Activated T-helper 2 cell treated with anti-CD3 and anti-CD28 coated beads, Interferon-gamma antibody, Interleukin-2, Interleukin-4, amounts not matched to agents 10 μg/mL and 5 μg/mL and 100 μg/mL, durations not matched to agents 14 hours and 24 hours and 36 hours (primary cell): ENCODE data around the gene TBX4. TPM values are rescaled to one million over a fixed set of nuclear protein-coding genes. Genes with fewer than 3 reads are reported as not detected.
"Not testable (repeated sequence)": the region's sequence is repeated elsewhere in the genome, so short reads cannot be mapped to it uniquely, and the experiment has no call there.

Source experiments
- DNase-seq: peaks from one replicate; pipeline ENCODE4 v3.0.0; 2021; ENCODE audit warnings: low spot score
- H3K27ac Mint-ChIP-seq: one replicate; pipeline ENCODE4 v1.8.0; 2021; ENCODE audit warnings: mixed read lengths
- H3K27me3 Mint-ChIP-seq: one replicate; pipeline ENCODE4 v1.8.0; 2021; ENCODE audit warnings: low read depth, mixed read lengths
- H3K36me3 Mint-ChIP-seq: one replicate; pipeline ENCODE4 v1.8.0; 2021; ENCODE audit warnings: low read depth, mixed read lengths
- H3K4me1 Mint-ChIP-seq: one replicate; pipeline ENCODE4 v1.8.0; 2021; ENCODE audit warnings: low read depth, mixed read lengths
- H3K4me3 Mint-ChIP-seq: one replicate; pipeline ENCODE4 v1.8.0; 2021; ENCODE audit warnings: low read depth, mild to moderate bottlenecking, moderate library complexity, mixed read lengths
- H3K9me3 Mint-ChIP-seq: one replicate; pipeline ENCODE4 v1.8.0; 2021; ENCODE audit warnings: mixed read lengths
- intact Hi-C: fragments of 100-400 bp; cut with micrococcal nuclease; formaldehyde crosslinking; loops from one replicate; pipeline ENCODE4 v1.15.1; 2023
- total RNA-seq: library from RNA; stranded (reverse); gene quantifications from 2 replicates; pipeline ENCODE4 v1.2.3, GENCODE V29; 2022

The TBX4 gene
- total RNA-seq, 1 donor from 2014 or later, result not detected

GRCh38 chr17:61485067-61485775 lies 33.0 kb downstream of the TBX4 start:
- H3K27me3 Mint-ChIP-seq, result peaks cover 5% of the 10 kb centered on the region
- H3K4me3 Mint-ChIP-seq, result no peak overlapping the region
- intact Hi-C loops, result no loop called here
- H3K4me1 Mint-ChIP-seq, result no peaks in the 10 kb centered on the region
- no peak overlapping the region for H3K27ac Mint-ChIP-seq
- DNase-seq, result no peak
- no peaks in the 10 kb centered on the region for H3K36me3 Mint-ChIP-seq
- no peaks in the 10 kb centered on the region for H3K9me3 Mint-ChIP-seq

DNA sequence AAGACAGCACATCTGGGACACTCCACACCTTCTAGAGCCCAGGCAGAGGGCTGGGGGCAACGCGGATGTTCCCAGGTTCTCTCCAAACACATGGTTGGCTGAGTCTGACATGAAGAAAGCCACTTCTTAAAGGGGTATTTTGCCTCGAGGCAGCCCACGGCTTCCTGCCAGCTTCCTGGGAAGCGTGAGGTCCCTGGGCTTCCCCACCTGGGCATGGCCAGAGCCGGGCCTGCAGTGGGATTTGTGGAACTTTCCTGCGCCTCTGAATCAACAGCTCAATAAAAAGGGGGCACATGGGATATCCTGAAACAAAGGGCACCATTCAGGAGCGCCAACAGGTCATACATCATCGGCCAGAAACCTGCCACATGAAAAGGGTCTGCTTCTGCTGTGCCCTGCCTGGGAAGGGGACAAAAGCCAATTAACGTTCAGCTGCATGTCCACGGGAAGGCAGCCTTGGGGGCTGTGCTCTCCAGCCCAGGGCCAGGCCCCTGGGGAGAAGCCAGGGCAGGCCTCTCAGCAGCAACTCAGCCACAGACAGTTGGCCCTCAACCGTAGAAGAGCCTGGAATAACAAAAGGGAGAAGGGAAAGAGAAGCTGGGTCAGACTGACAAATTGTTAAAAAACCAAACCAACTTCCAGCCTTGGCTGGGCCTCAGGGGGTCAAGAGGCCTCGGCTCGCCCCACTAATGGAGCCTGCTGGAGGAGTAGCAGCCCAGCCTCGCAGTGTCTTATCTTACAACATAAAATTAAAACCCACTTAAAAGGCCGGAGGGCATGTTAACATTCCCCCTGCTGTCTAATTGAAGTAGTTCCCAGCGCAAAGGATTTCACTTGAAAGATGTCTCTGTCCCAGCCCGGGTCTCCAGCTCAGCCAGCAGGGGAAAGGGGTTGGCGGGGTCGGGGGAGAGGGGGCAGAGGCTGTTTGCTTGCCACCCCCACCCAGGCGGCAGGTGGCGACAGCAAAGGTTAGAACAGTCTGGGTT lies 34.2 kb downstream of the TBX4 start:
- no peak overlapping the region for H3K27ac Mint-ChIP-seq

DNA sequence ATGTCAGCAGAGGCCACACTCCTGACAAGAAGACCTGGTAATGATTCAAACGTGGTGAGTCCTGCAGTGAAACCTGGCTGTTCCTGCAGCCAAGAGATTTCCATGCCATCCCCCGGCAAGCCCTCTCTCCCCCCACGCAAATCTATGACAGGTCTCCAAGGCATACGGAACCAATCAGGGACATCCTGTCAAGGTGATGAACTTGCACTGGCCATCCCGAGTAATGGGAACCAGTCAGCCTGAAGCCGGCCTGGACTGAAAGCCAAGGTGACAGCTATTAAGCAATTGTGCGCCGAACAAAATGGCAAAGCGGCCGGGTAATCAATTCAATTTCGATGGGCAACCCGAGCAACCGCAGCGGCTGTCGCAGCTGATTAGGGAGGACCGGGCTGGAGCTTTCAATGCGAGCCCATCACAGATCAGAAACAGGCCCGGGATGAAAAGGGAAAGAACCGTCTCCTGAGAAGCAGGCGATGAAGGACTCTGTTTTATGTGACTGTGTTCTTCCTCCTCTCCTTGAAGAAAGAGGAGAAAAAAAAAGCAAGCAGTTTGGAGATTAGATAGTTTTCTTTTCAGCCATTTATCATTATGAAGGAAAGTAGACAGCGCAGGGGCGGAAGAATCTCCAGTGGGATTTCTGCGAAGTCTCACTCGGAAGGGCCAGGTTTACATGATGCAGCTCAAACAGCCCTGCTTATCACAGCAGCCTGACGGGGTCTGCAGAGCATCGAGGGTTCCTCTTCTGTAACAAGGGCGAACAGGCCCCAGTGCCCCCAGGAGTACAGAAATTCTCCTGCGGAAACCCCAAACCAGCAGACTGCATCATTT lies 35.2 kb downstream of the TBX4 start:
- Mint-ChIP-seq H3K4me1 (no peaks in the 10 kb centered on the region), H3K9me3 (no peaks in the 10 kb centered on the region), H3K4me3 (no peak overlapping the region), H3K36me3 (no peaks in the 10 kb centered on the region), H3K27ac (no peak overlapping the region), H3K27me3 (peaks cover 7% of the 10 kb centered on the region)
- no peak for DNase-seq
- intact Hi-C loops, result no loop called here

More for the DNA sequence above, 34.2 kb downstream of the TBX4 start:
- Mint-ChIP-seq H3K4me1 (no peaks in the 10 kb centered on the region), H3K27me3 (peaks cover 3% of the 10 kb centered on the region), H3K9me3 (no peaks in the 10 kb centered on the region), H3K4me3 (no peak overlapping the region), H3K36me3 (no peaks in the 10 kb centered on the region)
- intact Hi-C loops, result no loop called here
- DNase-seq, result no peak

DNA sequence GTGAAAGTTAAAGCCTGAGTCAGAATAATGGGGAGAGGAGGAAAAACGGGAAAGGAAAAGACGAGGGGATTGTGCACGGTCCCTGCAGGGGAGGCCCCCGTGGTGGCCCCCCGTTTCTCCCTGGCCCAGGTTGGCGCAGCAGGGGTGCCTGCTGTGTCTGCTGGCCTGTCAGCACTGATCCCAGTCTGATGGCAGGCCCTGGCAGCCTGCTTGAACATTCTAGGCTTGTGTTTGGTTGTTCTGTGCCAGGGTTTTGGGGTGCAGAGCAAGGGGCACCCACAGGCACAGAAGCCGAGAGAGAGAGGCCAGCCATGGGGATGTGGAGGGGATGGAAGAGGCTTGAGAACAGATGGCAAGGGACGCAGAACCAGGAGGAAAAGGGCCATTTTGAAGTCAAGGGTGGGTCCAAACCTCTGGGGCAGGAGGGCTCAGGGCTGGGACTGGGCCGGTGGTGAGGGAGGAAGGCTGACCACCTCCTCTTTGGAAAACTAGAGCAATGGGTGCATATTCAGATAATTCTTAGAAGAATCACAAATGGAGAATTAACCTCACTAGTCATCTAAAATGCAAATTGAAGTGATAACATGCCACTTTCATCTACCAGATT lies 35.9 kb downstream of the TBX4 start:
- H3K27ac Mint-ChIP-seq, result no peak overlapping the region
- H3K9me3 Mint-ChIP-seq, result no peaks in the 10 kb centered on the region
- intact Hi-C loops, result no loop called here
- H3K27me3 Mint-ChIP-seq, result peaks cover 9% of the 10 kb centered on the region
- no peak for DNase-seq
- H3K36me3 Mint-ChIP-seq, result no peaks in the 10 kb centered on the region
- H3K4me1 Mint-ChIP-seq, result no peaks in the 10 kb centered on the region
- H3K4me3 Mint-ChIP-seq, result no peak overlapping the region

GRCh38 chr17:61488878-61489718 lies 36.9 kb downstream of the TBX4 start:
- DNase-seq, result no peak
- H3K27me3 Mint-ChIP-seq, result peaks cover 9% of the 10 kb centered on the region
- no peaks in the 10 kb centered on the region for H3K4me1 Mint-ChIP-seq
- intact Hi-C loops, result no loop called here
- H3K27ac Mint-ChIP-seq, result no peak overlapping the region
- no peaks in the 10 kb centered on the region for H3K9me3 Mint-ChIP-seq
- H3K4me3 Mint-ChIP-seq, result no peak overlapping the region
- H3K36me3 Mint-ChIP-seq, result no peaks in the 10 kb centered on the region

GRCh38 chr17:61489719-61490490 lies 37.7 kb downstream of the TBX4 start:
- Mint-ChIP-seq H3K9me3 (no peaks in the 10 kb centered on the region), H3K4me1 (no peaks in the 10 kb centered on the region), H3K4me3 (no peak overlapping the region), H3K36me3 (no peaks in the 10 kb centered on the region), H3K27ac (no peak overlapping the region), H3K27me3 (peaks cover 13% of the 10 kb centered on the region)
- no peak for DNase-seq
- intact Hi-C loops, result no loop called here

- H3K9me3 Mint-ChIP-seq, result no peaks in the 10 kb centered on the region
- no peak for DNase-seq
These were observed 38.3 kb downstream of the TBX4 start for GRCh38 chr17:61490540-61490975.

DNA sequence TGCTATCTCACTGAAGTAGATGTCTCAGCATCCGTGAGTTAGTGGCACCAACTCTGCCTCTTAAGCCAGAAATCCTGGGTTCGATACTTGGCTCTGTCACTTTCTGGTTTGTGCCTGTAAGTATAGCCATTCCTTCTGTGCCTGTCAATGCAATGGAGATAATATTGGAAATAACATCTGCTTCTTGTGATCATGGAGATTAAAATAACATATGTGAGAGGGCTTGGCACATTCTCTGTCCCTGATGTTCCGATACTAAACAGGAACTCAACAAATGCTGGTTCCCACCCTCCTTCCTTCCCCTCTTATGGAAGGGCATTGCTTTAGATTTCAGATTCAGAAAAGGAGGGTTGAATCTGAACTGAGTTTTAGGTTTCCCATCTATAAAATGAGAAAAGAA lies 39.8 kb downstream of the TBX4 start:
- intact Hi-C loops, result no loop called here
- no peak for DNase-seq
- no peak overlapping the region for H3K27ac Mint-ChIP-seq
- no peaks in the 10 kb centered on the region for H3K36me3 Mint-ChIP-seq
- H3K4me3 Mint-ChIP-seq, result no peak overlapping the region
- no peaks in the 10 kb centered on the region for H3K9me3 Mint-ChIP-seq
- H3K4me1 Mint-ChIP-seq, result peaks cover 6% of the 10 kb centered on the region
- peaks cover 16% of the 10 kb centered on the region for H3K27me3 Mint-ChIP-seq

More at GRCh38 chr17:61490540-61490975, 38.3 kb downstream of the TBX4 start:
- no peak overlapping the region for H3K27ac Mint-ChIP-seq
- H3K4me1 Mint-ChIP-seq, result peaks cover 2% of the 10 kb centered on the region
- H3K36me3 Mint-ChIP-seq, result no peaks in the 10 kb centered on the region
- intact Hi-C loops, result no loop called here
- H3K4me3 Mint-ChIP-seq, result no peak overlapping the region
- peaks cover 15% of the 10 kb centered on the region for H3K27me3 Mint-ChIP-seq

- no peak overlapping the region for H3K4me3 Mint-ChIP-seq
- peaks cover 6% of the 10 kb centered on the region for H3K4me1 Mint-ChIP-seq
- no peaks in the 10 kb centered on the region for H3K36me3 Mint-ChIP-seq
- intact Hi-C loops, result no loop called here
- no peaks in the 10 kb centered on the region for H3K9me3 Mint-ChIP-seq
- H3K27ac Mint-ChIP-seq, result no peak overlapping the region
- H3K27me3 Mint-ChIP-seq, result peaks cover 20% of the 10 kb centered on the region
- no peak for DNase-seq
These were observed 40.7 kb downstream of the TBX4 start for GRCh38 chr17:61492759-61493526.

DNA sequence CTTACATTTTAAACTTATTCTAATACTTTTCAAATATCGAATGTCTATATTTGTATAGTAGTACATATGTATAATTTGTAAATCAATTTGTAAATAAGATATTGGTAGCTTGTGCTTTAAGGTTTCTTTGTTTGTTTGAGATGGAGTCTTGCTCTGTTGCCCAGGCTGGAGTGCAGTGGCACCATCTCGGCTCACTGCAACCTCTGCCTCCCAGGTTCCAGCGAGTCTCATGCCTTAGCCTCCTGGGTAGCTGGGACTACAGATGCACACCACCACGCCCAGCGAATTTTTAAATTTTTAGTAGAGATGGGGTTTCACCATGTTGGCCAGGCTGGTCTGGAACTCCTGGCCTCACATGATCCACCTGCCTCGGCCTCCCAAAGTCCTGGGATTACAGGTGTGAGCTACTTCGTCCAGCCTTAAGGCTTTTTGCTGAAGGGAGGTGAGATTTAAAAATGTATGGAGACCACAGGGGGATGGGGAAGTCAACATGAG lies 41.7 kb downstream of the TBX4 start:
- intact Hi-C loops, H3K4me1 Mint-ChIP-seq, H3K4me3 Mint-ChIP-seq, H3K36me3 Mint-ChIP-seq, DNase-seq, H3K9me3 Mint-ChIP-seq, H3K27ac Mint-ChIP-seq: not testable (repeated sequence)
- peaks cover 18% of the 10 kb centered on the region for H3K27me3 Mint-ChIP-seq
